GM19455 (cell line): Measurements from ENCODE around the gene GP5.

Experiments
- ATAC-seq: cut with Tn5 transposase; IDR thresholded peaks from one replicate; pipeline ENCODE4 v1.9.1; 2021; ENCODE audit not compliant: unreplicated experiment

Gene GP5

GRCh38 chr3:194377708-194378107 lies 21.4 kb downstream of the GP5 start:
- ATAC-seq: no peak

- ATAC-seq: no peak
Observed at GRCh38 chr3:194376241-194376560, 22.9 kb downstream of the GP5 start.

- ATAC-seq: no peak
Observed at GRCh38 chr3:194375473-194376240, 23.4 kb downstream of the GP5 start.

GRCh38 chr3:194374935-194375334 lies 24.1 kb downstream of the GP5 start:
- no peak for ATAC-seq

GRCh38 chr3:194373899-194374298 lies 25.2 kb downstream of the GP5 start:
- ATAC-seq: no peak

GRCh38 chr3:194373028-194373427 lies 26.0 kb downstream of the GP5 start:
- ATAC-seq: no peak

GRCh38 chr3:194370753-194371152 lies 28.3 kb downstream of the GP5 start:
- ATAC-seq: no peak

GRCh38 chr3:194369522-194370279 lies 29.4 kb downstream of the GP5 start, which contains the start of gene LRRC15:
Gene LRRC15, minus strand, starts transcription at chr3:194369743. Its CDS starts 8,700 bp downstream, at chr3:194361043.
- ATAC-seq: no peak

GRCh38 chr3:194368918-194369317 lies 30.1 kb downstream of the GP5 start:
- no peak for ATAC-seq

- no peak for ATAC-seq
Observed at GRCh38 chr3:194367992-194368841, 30.8 kb downstream of the GP5 start.

GRCh38 chr3:194365978-194366490 lies 33.0 kb downstream of the GP5 start:
- ATAC-seq: no peak

- no peak for ATAC-seq
Observed at GRCh38 chr3:194365526-194365925, 33.5 kb downstream of the GP5 start.

- no peak for ATAC-seq
Observed at GRCh38 chr3:194364652-194365434, 34.2 kb downstream of the GP5 start.

GRCh38 chr3:194364314-194364651 lies 34.8 kb downstream of the GP5 start:
- no peak for ATAC-seq

- no peak for ATAC-seq
Observed at GRCh38 chr3:194360568-194360967, 38.5 kb downstream of the GP5 start.

- no peak for ATAC-seq
Observed at GRCh38 chr3:194357681-194358080, 41.4 kb downstream of the GP5 start.

- no peak for ATAC-seq
Observed at GRCh38 chr3:194355379-194355778, 43.7 kb downstream of the GP5 start.

GRCh38 chr3:194354315-194354714 lies 44.8 kb downstream of the GP5 start:
- ATAC-seq: no peak

GRCh38 chr3:194352667-194353246 lies 46.3 kb downstream of the GP5 start:
- ATAC-seq: no peak

GRCh38 chr3:194351952-194352536 lies 47.0 kb downstream of the GP5 start:
- ATAC-seq: no peak
